H1 (cell line): Measurements from ENCODE around the gene HECTD4. TPM values are rescaled to one million over a fixed set of nuclear protein-coding genes. Genes with fewer than 3 reads are reported as not detected.

Experiments used
- RNF2 ChIP-seq: fragments of 200-900, 300-1000 bp; sonication (generic); IDR thresholded peaks from 2 replicates; pipeline ENCODE4 v1.7.1; 2016; ENCODE audit warnings: borderline replicate concordance, low read depth, mild to moderate bottlenecking, antibody characterized with exemption, low read length; ENCODE audit not compliant: poor library complexity, severe bottlenecking; ENCODE audit errors: missing control alignments
- polyA plus RNA-seq, 7 experiments: library from polyadenylated mRNA; depleted of rRNA in 3 of 7; stranded (reverse) in 5 of 7; unstranded in 2 of 7; fragments of >200 nt in 5 of 7; fragments of 200-250 nt in 2 of 7; gene quantifications; 1 replicate in 5 of 7; 2 replicates in 1 of 7; 4 replicates in 1 of 7; pipeline versions ENCODE4 v1.2.1 to v1.2.3, GENCODE V29; 2011 to 2013; ENCODE audit warnings: missing spikeins in 2 of 7, mixed read lengths in 2 of 7
- total RNA-seq: library from RNA; stranded (reverse); fragmentation: NEBNext Ultra II Directional; extraction: Animal tissue kit (Norgen Biotek cat#: 25700); gene quantifications from 2 replicates; pipeline ENCODE4 v1.2.1, GENCODE V29; 2021
- TF ChIP-seq, protein P1 (sequence below): fragments of 300-600 bp; sonication (generic); IDR thresholded peaks from 2 replicates; pipeline ENCODE4 v1.7.1; 2012; ENCODE audit warnings: low read length, moderate library complexity, mild to moderate bottlenecking, inconsistent platforms; ENCODE audit not compliant: insufficient replicate concordance
- TF ChIP-seq, protein P2 (sequence below), 3 experiments: IDR thresholded peaks; 1 replicate in 2 of 3; 2 replicates in 1 of 3; pipeline versions ENCODE4 v1.5.1 to v1.6.1; 2011; ENCODE audit warnings: low read length in 3 of 3, mild to moderate bottlenecking in 3 of 3, inconsistent platforms in 2 of 3, low read depth in 1 of 3, moderate library complexity in 1 of 3; ENCODE audit not compliant: insufficient read depth in 1 of 3; ENCODE audit errors: control extremely low read depth in 1 of 3

Gene HECTD4
- total and polyA plus RNA-seq, 2 of the 8 experiments (the other 6 are each of a cell fraction or from before 2014, with no cell fraction given), result 6.5 to 33.7 TPM

DNA sequence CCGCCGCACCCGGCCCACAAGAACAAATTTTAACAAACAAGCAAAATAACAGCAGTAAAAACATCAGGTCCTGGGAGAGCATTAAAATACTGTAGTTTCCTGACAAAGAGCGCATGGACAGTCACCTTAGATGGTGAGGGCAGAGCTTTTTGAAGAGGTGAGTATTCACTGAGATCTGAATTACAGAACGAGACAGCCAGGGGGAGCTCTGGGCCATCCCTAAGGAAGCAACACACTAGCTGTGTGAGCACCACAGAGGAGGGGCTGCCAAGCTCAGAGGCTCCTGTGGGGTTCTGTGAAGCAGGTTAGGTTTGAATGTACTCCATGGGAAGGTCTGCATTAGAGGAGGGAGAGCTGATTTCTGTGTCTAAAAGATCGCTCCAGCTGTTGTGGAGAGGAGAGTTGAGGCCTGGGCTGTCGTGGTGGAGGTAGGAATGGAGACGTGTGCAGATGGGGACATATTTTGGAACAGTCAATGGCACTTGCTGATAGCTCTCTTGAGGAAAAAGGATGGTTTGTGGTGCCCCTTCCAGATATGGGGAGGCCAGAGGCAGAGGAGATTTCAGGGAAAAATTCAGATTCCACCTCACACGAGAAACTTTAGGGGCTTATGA is 184.0 kb downstream of the HECTD4 start (continued):
- TF ChIP-seq, protein P1, sequence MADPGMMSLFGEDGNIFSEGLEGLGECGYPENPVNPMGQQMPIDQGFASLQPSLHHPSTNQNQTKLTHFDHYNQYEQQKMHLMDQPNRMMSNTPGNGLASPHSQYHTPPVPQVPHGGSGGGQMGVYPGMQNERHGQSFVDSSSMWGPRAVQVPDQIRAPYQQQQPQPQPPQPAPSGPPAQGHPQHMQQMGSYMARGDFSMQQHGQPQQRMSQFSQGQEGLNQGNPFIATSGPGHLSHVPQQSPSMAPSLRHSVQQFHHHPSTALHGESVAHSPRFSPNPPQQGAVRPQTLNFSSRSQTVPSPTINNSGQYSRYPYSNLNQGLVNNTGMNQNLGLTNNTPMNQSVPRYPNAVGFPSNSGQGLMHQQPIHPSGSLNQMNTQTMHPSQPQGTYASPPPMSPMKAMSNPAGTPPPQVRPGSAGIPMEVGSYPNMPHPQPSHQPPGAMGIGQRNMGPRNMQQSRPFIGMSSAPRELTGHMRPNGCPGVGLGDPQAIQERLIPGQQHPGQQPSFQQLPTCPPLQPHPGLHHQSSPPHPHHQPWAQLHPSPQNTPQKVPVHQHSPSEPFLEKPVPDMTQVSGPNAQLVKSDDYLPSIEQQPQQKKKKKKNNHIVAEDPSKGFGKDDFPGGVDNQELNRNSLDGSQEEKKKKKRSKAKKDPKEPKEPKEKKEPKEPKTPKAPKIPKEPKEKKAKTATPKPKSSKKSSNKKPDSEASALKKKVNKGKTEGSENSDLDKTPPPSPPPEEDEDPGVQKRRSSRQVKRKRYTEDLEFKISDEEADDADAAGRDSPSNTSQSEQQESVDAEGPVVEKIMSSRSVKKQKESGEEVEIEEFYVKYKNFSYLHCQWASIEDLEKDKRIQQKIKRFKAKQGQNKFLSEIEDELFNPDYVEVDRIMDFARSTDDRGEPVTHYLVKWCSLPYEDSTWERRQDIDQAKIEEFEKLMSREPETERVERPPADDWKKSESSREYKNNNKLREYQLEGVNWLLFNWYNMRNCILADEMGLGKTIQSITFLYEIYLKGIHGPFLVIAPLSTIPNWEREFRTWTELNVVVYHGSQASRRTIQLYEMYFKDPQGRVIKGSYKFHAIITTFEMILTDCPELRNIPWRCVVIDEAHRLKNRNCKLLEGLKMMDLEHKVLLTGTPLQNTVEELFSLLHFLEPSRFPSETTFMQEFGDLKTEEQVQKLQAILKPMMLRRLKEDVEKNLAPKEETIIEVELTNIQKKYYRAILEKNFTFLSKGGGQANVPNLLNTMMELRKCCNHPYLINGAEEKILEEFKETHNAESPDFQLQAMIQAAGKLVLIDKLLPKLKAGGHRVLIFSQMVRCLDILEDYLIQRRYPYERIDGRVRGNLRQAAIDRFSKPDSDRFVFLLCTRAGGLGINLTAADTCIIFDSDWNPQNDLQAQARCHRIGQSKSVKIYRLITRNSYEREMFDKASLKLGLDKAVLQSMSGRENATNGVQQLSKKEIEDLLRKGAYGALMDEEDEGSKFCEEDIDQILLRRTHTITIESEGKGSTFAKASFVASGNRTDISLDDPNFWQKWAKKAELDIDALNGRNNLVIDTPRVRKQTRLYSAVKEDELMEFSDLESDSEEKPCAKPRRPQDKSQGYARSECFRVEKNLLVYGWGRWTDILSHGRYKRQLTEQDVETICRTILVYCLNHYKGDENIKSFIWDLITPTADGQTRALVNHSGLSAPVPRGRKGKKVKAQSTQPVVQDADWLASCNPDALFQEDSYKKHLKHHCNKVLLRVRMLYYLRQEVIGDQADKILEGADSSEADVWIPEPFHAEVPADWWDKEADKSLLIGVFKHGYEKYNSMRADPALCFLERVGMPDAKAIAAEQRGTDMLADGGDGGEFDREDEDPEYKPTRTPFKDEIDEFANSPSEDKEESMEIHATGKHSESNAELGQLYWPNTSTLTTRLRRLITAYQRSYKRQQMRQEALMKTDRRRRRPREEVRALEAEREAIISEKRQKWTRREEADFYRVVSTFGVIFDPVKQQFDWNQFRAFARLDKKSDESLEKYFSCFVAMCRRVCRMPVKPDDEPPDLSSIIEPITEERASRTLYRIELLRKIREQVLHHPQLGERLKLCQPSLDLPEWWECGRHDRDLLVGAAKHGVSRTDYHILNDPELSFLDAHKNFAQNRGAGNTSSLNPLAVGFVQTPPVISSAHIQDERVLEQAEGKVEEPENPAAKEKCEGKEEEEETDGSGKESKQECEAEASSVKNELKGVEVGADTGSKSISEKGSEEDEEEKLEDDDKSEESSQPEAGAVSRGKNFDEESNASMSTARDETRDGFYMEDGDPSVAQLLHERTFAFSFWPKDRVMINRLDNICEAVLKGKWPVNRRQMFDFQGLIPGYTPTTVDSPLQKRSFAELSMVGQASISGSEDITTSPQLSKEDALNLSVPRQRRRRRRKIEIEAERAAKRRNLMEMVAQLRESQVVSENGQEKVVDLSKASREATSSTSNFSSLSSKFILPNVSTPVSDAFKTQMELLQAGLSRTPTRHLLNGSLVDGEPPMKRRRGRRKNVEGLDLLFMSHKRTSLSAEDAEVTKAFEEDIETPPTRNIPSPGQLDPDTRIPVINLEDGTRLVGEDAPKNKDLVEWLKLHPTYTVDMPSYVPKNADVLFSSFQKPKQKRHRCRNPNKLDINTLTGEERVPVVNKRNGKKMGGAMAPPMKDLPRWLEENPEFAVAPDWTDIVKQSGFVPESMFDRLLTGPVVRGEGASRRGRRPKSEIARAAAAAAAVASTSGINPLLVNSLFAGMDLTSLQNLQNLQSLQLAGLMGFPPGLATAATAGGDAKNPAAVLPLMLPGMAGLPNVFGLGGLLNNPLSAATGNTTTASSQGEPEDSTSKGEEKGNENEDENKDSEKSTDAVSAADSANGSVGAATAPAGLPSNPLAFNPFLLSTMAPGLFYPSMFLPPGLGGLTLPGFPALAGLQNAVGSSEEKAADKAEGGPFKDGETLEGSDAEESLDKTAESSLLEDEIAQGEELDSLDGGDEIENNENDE, result no peak
- TF ChIP-seq RNF2, result no peak
- TF ChIP-seq, protein P2, sequence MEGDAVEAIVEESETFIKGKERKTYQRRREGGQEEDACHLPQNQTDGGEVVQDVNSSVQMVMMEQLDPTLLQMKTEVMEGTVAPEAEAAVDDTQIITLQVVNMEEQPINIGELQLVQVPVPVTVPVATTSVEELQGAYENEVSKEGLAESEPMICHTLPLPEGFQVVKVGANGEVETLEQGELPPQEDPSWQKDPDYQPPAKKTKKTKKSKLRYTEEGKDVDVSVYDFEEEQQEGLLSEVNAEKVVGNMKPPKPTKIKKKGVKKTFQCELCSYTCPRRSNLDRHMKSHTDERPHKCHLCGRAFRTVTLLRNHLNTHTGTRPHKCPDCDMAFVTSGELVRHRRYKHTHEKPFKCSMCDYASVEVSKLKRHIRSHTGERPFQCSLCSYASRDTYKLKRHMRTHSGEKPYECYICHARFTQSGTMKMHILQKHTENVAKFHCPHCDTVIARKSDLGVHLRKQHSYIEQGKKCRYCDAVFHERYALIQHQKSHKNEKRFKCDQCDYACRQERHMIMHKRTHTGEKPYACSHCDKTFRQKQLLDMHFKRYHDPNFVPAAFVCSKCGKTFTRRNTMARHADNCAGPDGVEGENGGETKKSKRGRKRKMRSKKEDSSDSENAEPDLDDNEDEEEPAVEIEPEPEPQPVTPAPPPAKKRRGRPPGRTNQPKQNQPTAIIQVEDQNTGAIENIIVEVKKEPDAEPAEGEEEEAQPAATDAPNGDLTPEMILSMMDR (IDR thresholded peaks at IDR 0.05; ENCODE audit: control extremely low read depth in 1 of 3, insufficient read depth in 1 of 3, low read depth in 1 of 3, low read length in 3 of 3), result peak; percentile 62 to 91 (median 73)
- TF ChIP-seq, all 59 proteins: peak for 3
